ENCODE results near the gene CST2.

GRCh38 chr20:23794065-23794464, 32.5 kb downstream of the CST2 start:
- no peak for TF ChIP-seq POLR2A (IDR thresholded peaks at IDR 0.05; ENCODE audit: low read depth, low read length)
- no peak for TF ChIP-seq TAF1 (IDR thresholded peaks at IDR 0.05; ENCODE audit: borderline replicate concordance, low read depth, low read length)

All from GM12892 (cell line).